OCI-LY3 (cell line): ENCODE results near the gene PNPLA8.
"Not testable (repeated sequence)": the region's sequence is repeated elsewhere in the genome, so short reads cannot be mapped to it uniquely, and the experiment has no call there.

Source experiments
- H2AFZ ChIP-seq: fragments of 200-600, 300-600 bp; shearing (Covaris generic); 2 replicates; pipeline ENCODE4 v1.6.0; 2014; ENCODE audit warnings: antibody characterized with exemption, low read depth, low read length
- H3K27ac ChIP-seq: fragments of 200-600, 300-600 bp; sonication (generic); 2 replicates; pipeline ENCODE4 v1.5.1; 2014; ENCODE audit warnings: mild to moderate bottlenecking, low read length, moderate library complexity, mixed read lengths
- H3K27me3 ChIP-seq: fragments of 200-600, 300-600 bp; sonication (generic); 2 replicates; pipeline ENCODE4 v1.6.1; 2014; ENCODE audit warnings: low read depth, low read length, mixed read lengths
- H3K36me3 ChIP-seq: fragments of 200-600, 300-600 bp; sonication (generic); replicated peaks from 2 replicates; pipeline ENCODE3; 2014; ENCODE audit warnings: low read depth, low read length, mixed read lengths
- H3K4me1 ChIP-seq: fragments of 300-600, 200-600 bp; sonication (generic); 2 replicates; pipeline ENCODE4 v1.6.1; 2014; ENCODE audit warnings: low read length, mixed read lengths
- H3K4me2 ChIP-seq: fragments of 200-600, 300-600 bp; sonication (generic); 2 replicates; pipeline ENCODE4 v1.6.1; 2014; ENCODE audit warnings: low read length, mixed read lengths
- H3K4me3 ChIP-seq: fragments of 300-600, 200-600 bp; sonication (generic); 2 replicates; pipeline ENCODE4 v1.5.1; 2014; ENCODE audit warnings: antibody characterized with exemption, mild to moderate bottlenecking, low read length, moderate library complexity
- H3K79me2 ChIP-seq: fragments of 300-600, 200-600 bp; shearing (Covaris generic); 2 replicates; pipeline ENCODE4 v1.6.1; 2014; ENCODE audit warnings: mild to moderate bottlenecking, low read length, mixed read lengths
- H3K9ac ChIP-seq: fragments of 300-600, 200-600 bp; shearing (Covaris generic); 2 replicates; pipeline ENCODE4 v1.6.0; 2014; ENCODE audit warnings: mild to moderate bottlenecking, low read length, moderate library complexity
- H3K9me3 ChIP-seq: fragments of 200-600, 300-600 bp; shearing (Covaris generic); 2 replicates; pipeline ENCODE4 v1.6.1; 2014; ENCODE audit warnings: low read length, mixed read lengths; ENCODE audit not compliant: insufficient read depth
- H4K20me1 ChIP-seq: fragments of 200-600, 300-600 bp; sonication (generic); 2 replicates; pipeline ENCODE4 v1.6.1; 2016; ENCODE audit warnings: low read length, mixed read lengths; ENCODE audit not compliant: insufficient read depth
- CTCF ChIP-seq: fragments of 200-600, 300-600 bp; sonication (generic); IDR thresholded peaks from 2 replicates; pipeline ENCODE4 v1.5.1; 2014; ENCODE audit warnings: antibody characterized with exemption, low read length, low read depth
- EZH2phosphoT487 ChIP-seq: fragments of 200-600 bp; shearing (Covaris generic); IDR thresholded peaks from 2 replicates; pipeline ENCODE4 v1.6.1; 2018; ENCODE audit warnings: antibody characterized with exemption, mixed run types, low read depth

PNPLA8 gene

GRCh38 chr7:108541478-108541877 lies 15.5 kb upstream of the PNPLA8 start:
- H3K9me3 ChIP-seq: no peaks in the 10 kb centered on the region
- TF ChIP-seq CTCF: no peak
- TF ChIP-seq EZH2phosphoT487: no peak
- H3K27me3 ChIP-seq: no peaks in the 10 kb centered on the region
- H3K36me3 ChIP-seq: no peaks in the 10 kb centered on the region
- no peak overlapping the region for H3K4me3 ChIP-seq
- H3K27ac ChIP-seq: no peak overlapping the region
- H3K79me2 ChIP-seq: no peaks in the 10 kb centered on the region
- H4K20me1 ChIP-seq: no peaks in the 10 kb centered on the region
- no peak overlapping the region for H2AFZ ChIP-seq
- H3K9ac ChIP-seq: no peak overlapping the region
- H3K4me2 ChIP-seq: no peak overlapping the region
- H3K4me1 ChIP-seq: no peaks in the 10 kb centered on the region

- not testable (repeated sequence) for H3K9ac ChIP-seq, H3K4me3 ChIP-seq, H3K36me3 ChIP-seq, H3K27ac ChIP-seq, H3K4me2 ChIP-seq, H2AFZ ChIP-seq, H3K9me3 ChIP-seq, H3K27me3 ChIP-seq, H3K79me2 ChIP-seq, H3K4me1 ChIP-seq, H4K20me1 ChIP-seq
These were observed 12.8 kb upstream of the PNPLA8 start for GRCh38 chr7:108538685-108539084.

GRCh38 chr7:108538236-108538635 lies 12.3 kb upstream of the PNPLA8 start:
- H4K20me1 ChIP-seq, H3K27me3 ChIP-seq, H3K9me3 ChIP-seq, H3K4me1 ChIP-seq, H3K36me3 ChIP-seq, H2AFZ ChIP-seq, H3K9ac ChIP-seq, H3K27ac ChIP-seq, H3K4me2 ChIP-seq, H3K4me3 ChIP-seq, H3K79me2 ChIP-seq: not testable (repeated sequence)

GRCh38 chr7:108537229-108537628 lies 11.3 kb upstream of the PNPLA8 start:
- H3K9me3 ChIP-seq: no peaks in the 10 kb centered on the region
- no peak overlapping the region for H2AFZ ChIP-seq
- no peak overlapping the region for H3K27ac ChIP-seq
- no peaks in the 10 kb centered on the region for H3K79me2 ChIP-seq
- H3K9ac ChIP-seq: no peak overlapping the region
- H3K4me1 ChIP-seq: no peaks in the 10 kb centered on the region
- H4K20me1 ChIP-seq: no peaks in the 10 kb centered on the region
- no peak overlapping the region for H3K4me3 ChIP-seq
- TF ChIP-seq CTCF (no peak), EZH2phosphoT487 (no peak)
- H3K27me3 ChIP-seq: no peaks in the 10 kb centered on the region
- H3K4me2 ChIP-seq: no peak overlapping the region
- no peaks in the 10 kb centered on the region for H3K36me3 ChIP-seq

- no peaks in the 10 kb centered on the region for H3K9me3 ChIP-seq
- H3K27me3 ChIP-seq: no peaks in the 10 kb centered on the region
- no peak overlapping the region for H3K9ac ChIP-seq
- no peak overlapping the region for H3K4me3 ChIP-seq
- no peak overlapping the region for H3K4me2 ChIP-seq
- H3K36me3 ChIP-seq: no peaks in the 10 kb centered on the region
- no peak overlapping the region for H2AFZ ChIP-seq
- no peaks in the 10 kb centered on the region for H3K4me1 ChIP-seq
- TF ChIP-seq CTCF: no peak
- TF ChIP-seq EZH2phosphoT487: no peak
- H3K27ac ChIP-seq: no peak overlapping the region
- H4K20me1 ChIP-seq: no peaks in the 10 kb centered on the region
- no peaks in the 10 kb centered on the region for H3K79me2 ChIP-seq
These were observed 9.8 kb upstream of the PNPLA8 start for GRCh38 chr7:108535744-108536143.
